Stomach smooth muscle (tissue), 2 donors: ENCODE measurements around the gene TEAD1.

Experiments used
- H3K27ac ChIP-seq: one replicate; pipeline ENCODE4 v1.7.0; 2013; ENCODE audit warnings: mild to moderate bottlenecking, low read length, inconsistent platforms
- H3K27me3 ChIP-seq, 2 donors: one replicate each; pipeline ENCODE4 v1.7.0; 2013; ENCODE audit warnings: low read length in 2 of 2; ENCODE audit not compliant: insufficient read depth in 2 of 2, control insufficient read depth in 1 of 2
- H3K36me3 ChIP-seq, 2 donors: one replicate each; pipeline ENCODE4 v1.7.0; 2013; ENCODE audit warnings: low read length in 2 of 2; ENCODE audit not compliant: control insufficient read depth in 2 of 2, insufficient read depth in 2 of 2
- H3K4me1 ChIP-seq: one replicate; pipeline ENCODE4 v1.7.0; 2013; ENCODE audit warnings: low read length; ENCODE audit not compliant: control insufficient read depth, insufficient read depth
- H3K4me3 ChIP-seq, 2 donors: one replicate each; pipeline ENCODE4 v1.7.0; 2013; ENCODE audit warnings: low read length in 2 of 2
- H3K9ac ChIP-seq, 2 donors: one replicate each; pipeline ENCODE4 v1.7.0; 2013; ENCODE audit warnings: low read length in 2 of 2, mild to moderate bottlenecking in 1 of 2
- H3K9me3 ChIP-seq, 2 donors: one replicate each; pipeline ENCODE4 v1.7.0; 2013; ENCODE audit warnings: low read length in 2 of 2; ENCODE audit not compliant: control insufficient read depth in 2 of 2
- donor health status: healthy.
- donor health status: Pancreatic carcinoma.

The TEAD1 gene

DNA sequence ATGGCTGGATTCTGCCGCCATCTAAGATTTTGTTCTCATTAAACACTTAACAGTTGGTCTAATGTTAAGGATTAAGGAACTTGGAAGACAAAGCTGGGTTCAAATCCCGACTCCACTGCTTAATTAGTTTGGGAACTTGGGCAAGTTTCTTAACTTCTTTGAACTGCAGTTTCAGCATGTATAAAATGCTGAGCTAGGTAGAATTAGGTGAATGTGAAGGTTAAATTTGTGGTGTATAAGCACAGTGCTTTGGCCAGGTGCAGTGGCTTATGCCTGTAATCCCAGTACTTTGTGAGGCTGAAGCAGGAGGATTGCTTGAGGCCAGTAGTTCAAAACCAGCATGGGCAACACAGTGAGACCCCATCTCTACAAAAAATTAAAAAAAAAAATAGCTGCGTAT lies 174.2 kb downstream of the TEAD1 start:
- no peaks in the 10 kb centered on the region for H3K9me3 ChIP-seq
- H3K36me3 ChIP-seq, result no peaks in the 10 kb centered on the region
- H3K27ac ChIP-seq, result peak overlapping the region; percentile 77
- H3K4me1 ChIP-seq, result peaks cover 42% of the 10 kb centered on the region
- H3K4me3 ChIP-seq, result no peak overlapping the region
- H3K9ac ChIP-seq, result no peak overlapping the region
- no peaks in the 10 kb centered on the region for H3K27me3 ChIP-seq

- Histone ChIP-seq H3K9me3 (no peaks in the 10 kb centered on the region), H3K4me3 (no peak overlapping the region), H3K9ac (no peak overlapping the region), H3K27me3 (no peaks in the 10 kb centered on the region), H3K27ac (peak overlapping the region; percentile 11), H3K36me3 (no peaks in the 10 kb centered on the region), H3K4me1 (peaks cover 28% of the 10 kb centered on the region)
Measured at GRCh38 chr11:12853325-12853651, 179.1 kb downstream of the TEAD1 start.

GRCh38 chr11:12853652-12854296 lies 179.6 kb downstream of the TEAD1 start:
- no peak overlapping the region for H3K4me3 ChIP-seq
- no peaks in the 10 kb centered on the region for H3K27me3 ChIP-seq
- H3K9me3 ChIP-seq, result no peaks in the 10 kb centered on the region
- no peaks in the 10 kb centered on the region for H3K36me3 ChIP-seq
- peak overlapping the region; percentile 41 for H3K27ac ChIP-seq
- H3K9ac ChIP-seq, result no peak overlapping the region
- H3K4me1 ChIP-seq, result peaks cover 28% of the 10 kb centered on the region

GRCh38 chr11:12854297-12854661 lies 180.1 kb downstream of the TEAD1 start:
- Histone ChIP-seq H3K27ac (peak overlapping the region; percentile 41), H3K4me3 (no peak overlapping the region), H3K4me1 (peaks cover 28% of the 10 kb centered on the region)

DNA sequence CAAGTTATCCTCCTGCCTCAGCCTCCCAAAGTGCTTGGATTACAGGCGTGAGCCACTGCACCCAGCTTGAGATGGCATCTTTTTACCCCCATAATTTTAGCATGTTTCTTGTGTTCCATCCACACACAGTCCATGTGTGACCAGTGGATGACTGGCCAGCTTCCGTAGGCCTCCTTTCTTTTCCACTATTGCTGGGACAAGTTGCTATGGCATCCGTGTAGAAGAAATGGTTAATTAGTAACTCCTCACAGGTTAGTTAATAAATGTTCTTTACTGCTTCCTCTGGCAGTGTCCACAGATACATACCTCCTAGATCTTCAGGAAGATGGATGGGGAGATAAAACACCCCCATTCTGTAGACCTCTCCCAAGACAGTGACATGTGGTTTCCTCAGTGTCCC lies 180.6 kb downstream of the TEAD1 start:
- H3K4me1 ChIP-seq, result peaks cover 25% of the 10 kb centered on the region
- H3K4me3 ChIP-seq, result no peak overlapping the region
- H3K9me3 ChIP-seq, result no peaks in the 10 kb centered on the region
- H3K27me3 ChIP-seq, result no peaks in the 10 kb centered on the region
- H3K36me3 ChIP-seq, result no peaks in the 10 kb centered on the region
- H3K9ac ChIP-seq, result no peak overlapping the region
- H3K27ac ChIP-seq, result no peak overlapping the region

More at GRCh38 chr11:12854297-12854661, 180.1 kb downstream of the TEAD1 start:
- H3K27me3 ChIP-seq, result no peaks in the 10 kb centered on the region
- no peaks in the 10 kb centered on the region for H3K36me3 ChIP-seq
- H3K9me3 ChIP-seq, result no peaks in the 10 kb centered on the region
- no peak overlapping the region for H3K9ac ChIP-seq

DNA sequence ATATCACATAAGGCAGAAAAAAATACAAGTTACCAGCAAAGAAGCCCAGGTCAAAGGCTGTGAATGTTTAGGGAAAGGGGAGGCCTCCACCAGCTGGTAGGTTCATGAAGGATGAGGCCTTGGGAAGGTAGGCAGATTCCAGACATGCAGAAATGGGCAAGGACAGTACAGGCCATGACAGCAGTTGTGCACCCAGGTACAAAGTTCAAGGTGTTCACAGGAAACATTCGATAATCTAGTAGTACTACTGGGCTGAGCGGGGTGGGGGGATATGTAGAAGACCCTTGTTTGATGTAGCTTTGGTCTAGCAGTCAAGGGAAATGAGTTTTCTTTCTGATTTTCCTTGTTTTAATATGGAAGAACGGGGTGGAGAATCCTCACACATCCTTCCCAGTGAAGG lies 182.1 kb downstream of the TEAD1 start:
- Histone ChIP-seq H3K27ac (no peak overlapping the region), H3K4me1 (peaks cover 25% of the 10 kb centered on the region), H3K36me3 (no peaks in the 10 kb centered on the region)

DNA sequence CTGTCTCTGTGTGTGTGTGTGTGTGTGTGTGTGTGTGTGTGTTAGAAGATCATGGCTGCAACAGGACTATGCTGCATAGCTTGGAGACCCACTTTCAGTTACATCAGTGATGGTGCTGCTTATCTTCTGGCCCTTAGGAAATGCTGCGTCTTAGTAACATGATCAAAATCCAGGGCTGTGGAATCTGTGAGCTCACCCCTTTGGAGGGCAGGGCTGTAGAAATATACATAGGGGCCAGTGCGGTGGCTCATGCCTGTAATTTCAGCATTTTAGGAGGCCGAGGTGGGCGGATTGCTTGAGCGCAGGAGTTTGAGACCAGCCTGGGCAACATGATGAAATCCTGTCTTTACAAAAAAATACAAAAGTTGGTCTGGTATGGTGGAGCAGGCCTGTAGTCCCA lies 183.4 kb downstream of the TEAD1 start:
- H3K27me3 ChIP-seq, result no peaks in the 10 kb centered on the region
- H3K4me3 ChIP-seq, result no peak overlapping the region
- H3K9me3 ChIP-seq, result no peaks in the 10 kb centered on the region
- no peaks in the 10 kb centered on the region for H3K36me3 ChIP-seq
- H3K27ac ChIP-seq, result no peak overlapping the region
- peaks cover 30% of the 10 kb centered on the region for H3K4me1 ChIP-seq
- H3K9ac ChIP-seq, result no peak overlapping the region

More for the DNA sequence above, 182.1 kb downstream of the TEAD1 start:
- Histone ChIP-seq H3K4me3 (no peak overlapping the region), H3K9ac (no peak overlapping the region), H3K27me3 (no peaks in the 10 kb centered on the region), H3K9me3 (no peaks in the 10 kb centered on the region)

DNA sequence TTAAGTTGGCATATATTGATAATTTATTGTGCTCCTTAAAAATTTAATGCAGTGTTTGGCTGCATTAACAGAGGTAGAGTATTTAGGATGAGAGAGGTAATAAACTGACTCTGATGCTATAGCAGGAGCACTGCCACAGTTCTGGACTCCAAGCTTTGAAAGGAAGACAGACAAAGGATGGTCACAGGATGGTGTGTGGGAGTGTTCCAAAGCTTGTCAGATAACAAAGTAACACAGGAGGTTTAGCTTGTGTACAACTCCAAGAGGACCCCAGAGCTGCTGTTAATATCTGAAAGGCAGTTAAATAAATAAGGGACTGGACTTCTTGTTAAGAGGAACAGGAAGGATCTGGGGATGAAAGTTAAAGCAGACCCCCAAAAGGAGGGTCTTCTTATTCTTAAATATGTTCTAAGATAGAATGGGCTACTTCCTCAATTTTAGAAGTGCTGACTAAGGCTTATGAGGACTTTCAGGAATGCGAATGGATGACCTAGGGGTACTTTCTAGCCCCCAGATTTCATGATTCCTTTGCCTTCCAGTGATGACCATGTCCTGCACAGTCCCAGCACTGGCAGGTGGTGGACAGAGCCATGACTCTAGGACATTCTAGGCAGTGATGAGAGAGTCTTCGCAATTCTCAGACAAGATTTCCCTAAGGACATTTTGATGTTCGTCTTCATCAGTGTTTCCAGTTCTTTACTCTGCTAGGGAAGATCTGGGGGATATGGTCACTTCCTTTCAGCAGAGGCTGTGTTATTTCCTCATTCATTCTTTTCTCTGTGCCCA lies 185.8 kb downstream of the TEAD1 start:
- no peak overlapping the region for H3K27ac ChIP-seq
- no peak overlapping the region for H3K9ac ChIP-seq
- H3K4me1 ChIP-seq, result peaks cover 30% of the 10 kb centered on the region
- H3K9me3 ChIP-seq, result no peaks in the 10 kb centered on the region
- H3K27me3 ChIP-seq, result no peaks in the 10 kb centered on the region
- H3K36me3 ChIP-seq, result no peaks in the 10 kb centered on the region
- no peak overlapping the region for H3K4me3 ChIP-seq

DNA sequence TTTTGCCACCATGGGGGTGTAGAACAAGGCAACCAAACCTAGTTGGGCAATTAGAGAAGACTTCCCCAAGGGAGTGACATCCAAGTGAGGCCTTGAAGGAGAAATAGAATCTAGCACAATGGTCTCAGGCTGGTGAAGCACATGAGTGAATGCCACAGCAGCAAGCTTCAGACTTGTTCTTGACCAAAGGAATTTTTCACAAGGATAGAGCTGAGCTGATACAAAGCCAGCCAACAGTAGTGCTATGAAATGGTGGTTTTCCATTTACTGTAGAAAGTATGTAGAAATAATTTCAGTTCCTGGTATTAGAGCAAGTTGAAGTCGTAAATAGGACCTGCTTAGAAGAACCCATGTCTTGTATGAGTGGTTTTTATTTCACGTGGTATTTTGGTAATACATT lies 186.6 kb downstream of the TEAD1 start:
- Histone ChIP-seq H3K27ac (no peak overlapping the region), H3K36me3 (no peaks in the 10 kb centered on the region), H3K9ac (no peak overlapping the region)

DNA sequence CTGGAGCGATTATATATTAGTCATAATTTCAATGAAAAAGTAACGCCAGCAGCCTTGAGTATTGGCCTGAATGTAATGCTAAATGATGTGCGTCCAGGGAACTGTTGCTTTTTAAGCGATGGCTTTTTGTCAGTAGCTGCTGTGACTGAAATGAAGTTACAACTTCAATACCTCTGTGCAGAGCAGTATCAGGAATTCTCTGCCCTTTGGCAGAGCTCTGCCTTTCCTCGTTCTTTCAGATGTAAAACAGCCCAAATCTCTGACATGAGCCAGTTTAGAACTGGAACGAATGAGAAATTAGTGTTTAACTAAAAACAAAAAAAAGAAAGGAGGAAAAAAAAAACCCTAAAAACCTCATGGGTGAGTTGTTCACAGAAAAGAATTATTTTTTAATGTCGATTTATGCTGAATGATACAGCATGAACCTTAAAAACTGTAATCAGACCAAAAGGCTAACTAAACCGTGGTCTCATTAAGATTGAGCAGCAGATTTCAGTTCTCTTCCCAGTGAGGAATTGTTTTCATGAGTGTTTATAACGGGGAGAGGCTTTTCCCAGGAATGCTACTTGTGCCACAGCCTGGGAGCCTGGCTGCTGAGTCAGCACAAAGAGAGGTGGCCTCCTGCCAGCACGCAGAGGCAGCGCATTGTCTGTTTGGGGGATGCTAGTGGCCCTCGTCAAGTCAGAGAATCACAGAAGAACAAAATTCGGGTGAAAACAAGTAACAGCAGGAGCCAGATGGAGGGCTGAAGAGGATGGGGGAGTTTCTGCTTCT lies 188.7 kb downstream of the TEAD1 start:
- Histone ChIP-seq H3K27me3 (no peaks in the 10 kb centered on the region), H3K9ac (peak overlapping the region in 1 of 2 donors; percentile 46), H3K36me3 (peaks cover 0 to 2% of the 10 kb centered on the region in 2 donors), H3K9me3 (no peaks in the 10 kb centered on the region), H3K4me1 (peaks cover 24% of the 10 kb centered on the region), H3K4me3 (peak overlapping the region; percentile 31 to 44), H3K27ac (peak overlapping the region; percentile 37)

More for the DNA sequence above, 186.6 kb downstream of the TEAD1 start:
- Histone ChIP-seq H3K4me1 (peaks cover 30% of the 10 kb centered on the region), H3K27me3 (no peaks in the 10 kb centered on the region), H3K9me3 (no peaks in the 10 kb centered on the region), H3K4me3 (no peak overlapping the region)
